Measurements from ENCODE around the gene MALSU1. TPM values are rescaled to one million over a fixed set of nuclear protein-coding genes. Genes with fewer than 3 reads are reported as not detected.

The MALSU1 gene
- total RNA-seq, 3 donors from 2014 or later (not counting 1 experiment from before 2014, with no cell fraction given) = 23.4 to 31.8 (median 26.3) TPM

DNA sequence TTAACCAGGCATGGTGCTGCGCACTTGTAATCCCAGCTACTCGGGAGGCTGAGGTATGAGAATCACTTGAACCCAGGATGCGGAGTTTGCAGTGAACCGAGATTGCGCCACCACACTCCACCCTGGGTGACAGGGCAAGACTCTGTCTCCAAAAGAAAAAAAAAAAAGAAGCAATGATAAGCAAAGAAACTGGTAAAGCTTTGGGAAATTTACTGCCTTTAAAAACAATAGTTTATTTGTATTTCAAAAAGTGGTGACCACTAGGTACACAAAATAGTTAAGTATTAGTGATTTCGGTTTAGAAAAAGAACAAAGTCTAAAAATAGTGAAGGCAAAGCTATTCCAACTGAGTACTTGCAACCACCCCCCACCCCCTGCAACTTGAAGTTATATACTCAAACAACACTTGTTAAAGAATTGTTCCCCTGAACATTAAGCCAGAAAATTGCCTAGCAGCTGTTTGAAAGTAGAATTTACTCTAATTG lies 37.7 kb downstream of the MALSU1 start:
- no peaks in the 10 kb centered on the region for H3K36me3 Mint-ChIP-seq
- Histone ChIP-seq H3K4me3 (ENCODE audit: low read length) (no peak overlapping the region), H3K9me3 (ENCODE audit: control insufficient read depth, insufficient read depth, low read length) (no peaks in the 10 kb centered on the region), H3K4me1 (ENCODE audit: control insufficient read depth, insufficient read depth, low read length) (no peaks in the 10 kb centered on the region), H3K27me3 (ENCODE audit: control insufficient read depth, insufficient read depth, low read length) (peaks cover 2% of the 10 kb centered on the region), H3K27ac (ENCODE audit: low read length) (no peak overlapping the region), H3K36me3 (ENCODE audit: control insufficient read depth, insufficient read depth, low read length) (no peaks in the 10 kb centered on the region)
- H3K4me3 Mint-ChIP-seq = no peak overlapping the region
- H3K9me3 Mint-ChIP-seq = no peaks in the 10 kb centered on the region
- no peak overlapping the region for H3K27ac Mint-ChIP-seq
- TF ChIP-seq, protein P1, sequence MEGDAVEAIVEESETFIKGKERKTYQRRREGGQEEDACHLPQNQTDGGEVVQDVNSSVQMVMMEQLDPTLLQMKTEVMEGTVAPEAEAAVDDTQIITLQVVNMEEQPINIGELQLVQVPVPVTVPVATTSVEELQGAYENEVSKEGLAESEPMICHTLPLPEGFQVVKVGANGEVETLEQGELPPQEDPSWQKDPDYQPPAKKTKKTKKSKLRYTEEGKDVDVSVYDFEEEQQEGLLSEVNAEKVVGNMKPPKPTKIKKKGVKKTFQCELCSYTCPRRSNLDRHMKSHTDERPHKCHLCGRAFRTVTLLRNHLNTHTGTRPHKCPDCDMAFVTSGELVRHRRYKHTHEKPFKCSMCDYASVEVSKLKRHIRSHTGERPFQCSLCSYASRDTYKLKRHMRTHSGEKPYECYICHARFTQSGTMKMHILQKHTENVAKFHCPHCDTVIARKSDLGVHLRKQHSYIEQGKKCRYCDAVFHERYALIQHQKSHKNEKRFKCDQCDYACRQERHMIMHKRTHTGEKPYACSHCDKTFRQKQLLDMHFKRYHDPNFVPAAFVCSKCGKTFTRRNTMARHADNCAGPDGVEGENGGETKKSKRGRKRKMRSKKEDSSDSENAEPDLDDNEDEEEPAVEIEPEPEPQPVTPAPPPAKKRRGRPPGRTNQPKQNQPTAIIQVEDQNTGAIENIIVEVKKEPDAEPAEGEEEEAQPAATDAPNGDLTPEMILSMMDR (IDR thresholded peaks at IDR 0.05) = no peak
- ATAC-seq (no peak), DNase-seq (no peak)
- H3K27me3 Mint-ChIP-seq (ENCODE audit: low read depth in 2 of 2) = peaks cover 7 to 18% of the 10 kb centered on the region in 2 donors
- no peaks in the 10 kb centered on the region for H3K4me1 Mint-ChIP-seq
- 95% methylated on average over 5 of the region's 6 CpGs for WGBS (ENCODE audit: insufficient coverage)
- intact Hi-C loops (cut with micrococcal nuclease) = no loop called here

DNA sequence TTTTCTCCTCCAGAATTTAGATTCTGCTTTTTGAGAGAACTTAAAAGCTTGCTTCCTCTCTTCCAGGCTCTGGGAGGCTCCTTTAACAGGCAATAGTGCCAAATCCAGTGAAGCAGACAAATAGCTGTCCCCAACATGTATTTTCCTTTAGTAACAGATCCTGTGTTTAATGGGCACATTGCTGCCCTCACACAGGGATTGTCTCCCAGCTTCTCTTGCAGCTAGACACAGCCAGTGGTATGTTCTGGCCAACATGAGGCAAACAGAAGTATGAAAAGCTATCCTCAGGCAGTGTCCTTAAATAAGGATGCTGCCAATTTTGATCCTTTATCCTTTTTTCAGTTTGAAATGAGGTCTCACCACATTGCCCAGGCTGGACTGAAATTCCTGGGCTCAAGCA lies 38.2 kb downstream of the MALSU1 start:
- Histone ChIP-seq H3K4me3 (ENCODE audit: low read length) (no peak overlapping the region), H3K9me3 (ENCODE audit: control insufficient read depth, insufficient read depth, low read length) (no peaks in the 10 kb centered on the region), H3K27me3 (ENCODE audit: control insufficient read depth, insufficient read depth, low read length) (peaks cover 2% of the 10 kb centered on the region), H3K36me3 (ENCODE audit: control insufficient read depth, insufficient read depth, low read length) (no peaks in the 10 kb centered on the region), H3K27ac (ENCODE audit: low read length) (no peak overlapping the region), H3K4me1 (ENCODE audit: control insufficient read depth, insufficient read depth, low read length) (no peaks in the 10 kb centered on the region)
- Mint-ChIP-seq H3K4me1 (no peaks in the 10 kb centered on the region), H3K27ac (no peak overlapping the region), H3K9me3 (no peaks in the 10 kb centered on the region), H3K27me3 (ENCODE audit: low read depth in 2 of 2) (peaks cover 7 to 18% of the 10 kb centered on the region in 2 donors), H3K4me3 (no peak overlapping the region), H3K36me3 (no peaks in the 10 kb centered on the region)
- no peak for DNase-seq
- intact Hi-C loops (cut with micrococcal nuclease) = no loop called here
- no peak for ATAC-seq
- TF ChIP-seq, protein P1 (IDR thresholded peaks at IDR 0.05) = no peak

DNA sequence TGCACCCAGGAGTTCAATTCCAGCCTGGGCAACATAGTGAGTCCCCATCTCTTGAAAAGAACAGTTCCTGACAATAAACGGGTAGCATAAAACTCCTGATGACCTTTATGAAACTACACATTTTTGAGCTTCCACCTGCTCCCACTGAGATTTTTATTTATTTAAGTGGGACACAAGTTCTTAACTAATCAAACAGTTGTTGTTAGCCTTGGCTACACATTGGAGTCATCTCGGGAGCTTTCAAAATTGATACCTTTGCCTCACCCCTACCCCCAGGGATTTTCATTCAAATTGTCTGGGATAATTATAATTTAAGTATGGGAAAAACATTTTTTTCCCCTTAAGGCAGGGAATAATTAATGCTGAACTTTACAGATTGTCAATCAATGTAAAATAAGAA lies 39.3 kb downstream of the MALSU1 start:
- intact Hi-C loops (cut with micrococcal nuclease) = no loop called here
- no peaks in the 10 kb centered on the region for H3K36me3 Mint-ChIP-seq
- DNase-seq = no peak
- Histone ChIP-seq H3K9me3 (ENCODE audit: control insufficient read depth, insufficient read depth, low read length) (no peaks in the 10 kb centered on the region), H3K4me3 (ENCODE audit: low read length) (no peak overlapping the region), H3K36me3 (ENCODE audit: control insufficient read depth, insufficient read depth, low read length) (no peaks in the 10 kb centered on the region), H3K27me3 (ENCODE audit: control insufficient read depth, insufficient read depth, low read length) (peaks cover 2% of the 10 kb centered on the region), H3K27ac (ENCODE audit: low read length) (no peak overlapping the region), H3K4me1 (ENCODE audit: control insufficient read depth, insufficient read depth, low read length) (no peaks in the 10 kb centered on the region)
- H3K9me3 Mint-ChIP-seq = no peaks in the 10 kb centered on the region
- H3K27ac Mint-ChIP-seq = no peak overlapping the region
- no peak for ATAC-seq
- H3K4me1 Mint-ChIP-seq = no peaks in the 10 kb centered on the region
- TF ChIP-seq, protein P1 (IDR thresholded peaks at IDR 0.05) = no peak
- H3K27me3 Mint-ChIP-seq (ENCODE audit: low read depth in 2 of 2) = peaks cover 7 to 18% of the 10 kb centered on the region in 2 donors
- 100% methylated on average over 1 of the region's 2 CpGs for WGBS (ENCODE audit: insufficient coverage)
- no peak overlapping the region for H3K4me3 Mint-ChIP-seq

DNA sequence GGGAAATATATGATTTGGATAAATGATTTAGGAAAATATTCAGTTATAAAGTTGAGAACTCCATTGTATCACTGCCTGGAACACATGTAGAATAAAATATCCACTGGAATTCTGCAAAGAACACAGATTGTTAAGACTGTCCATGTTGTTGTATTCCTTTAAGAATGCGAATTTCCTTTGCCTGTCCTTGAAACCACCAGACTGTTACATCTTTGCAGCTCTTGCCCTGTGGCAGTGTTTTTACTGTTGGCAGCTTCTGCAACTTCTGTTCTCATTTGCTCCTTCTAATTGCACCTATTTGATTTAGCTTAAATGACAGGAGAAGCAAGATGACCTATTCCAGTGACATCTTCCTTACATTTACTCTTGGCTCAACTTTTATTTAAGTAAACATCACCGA lies 39.7 kb downstream of the MALSU1 start:
- H3K4me1 ChIP-seq (ENCODE audit: control insufficient read depth, insufficient read depth, low read length) = no peaks in the 10 kb centered on the region
- Mint-ChIP-seq H3K4me1 (no peaks in the 10 kb centered on the region), H3K27me3 (ENCODE audit: low read depth in 2 of 2) (peaks cover 7 to 18% of the 10 kb centered on the region in 2 donors), H3K27ac (no peak overlapping the region), H3K9me3 (no peaks in the 10 kb centered on the region), H3K4me3 (no peak overlapping the region), H3K36me3 (no peaks in the 10 kb centered on the region)
- ATAC-seq (no peak), DNase-seq (no peak)
- intact Hi-C loops (cut with micrococcal nuclease) = no loop called here
- no peaks in the 10 kb centered on the region for H3K9me3 ChIP-seq (ENCODE audit: control insufficient read depth, insufficient read depth, low read length)
- no peaks in the 10 kb centered on the region for H3K36me3 ChIP-seq (ENCODE audit: control insufficient read depth, insufficient read depth, low read length)
- TF ChIP-seq, protein P1 (IDR thresholded peaks at IDR 0.05) = no peak
- no peak overlapping the region for H3K27ac ChIP-seq (ENCODE audit: low read length)
- peaks cover 2% of the 10 kb centered on the region for H3K27me3 ChIP-seq (ENCODE audit: control insufficient read depth, insufficient read depth, low read length)
- 92% methylated on average over 1 of the region's 2 CpGs for WGBS (ENCODE audit: insufficient coverage)
- no peak overlapping the region for H3K4me3 ChIP-seq (ENCODE audit: low read length)
